ENCODE measurements around the gene COG1. TPM values are rescaled to one million over a fixed set of nuclear protein-coding genes. Genes with fewer than 3 reads are reported as not detected.

COG1 gene
- total RNA-seq, 2 experiments from 2014 or later = 29.2 to 32.5 TPM

GRCh38 chr17:73255671-73256181, 62.9 kb downstream of the COG1 start:
- Mint-ChIP-seq H3K36me3 (ENCODE audit: low read depth) (no peaks in the 10 kb centered on the region), H3K27ac (no peak overlapping the region), H3K9me3 (no peaks in the 10 kb centered on the region), H3K4me3 (no peak overlapping the region), H3K4me1 (peaks cover 3% of the 10 kb centered on the region), H3K27me3 (no peaks in the 10 kb centered on the region)
- DNase-seq = peak; percentile 54
- POLR2A ChIA-PET = no interaction called here
- CTCF ChIA-PET = interaction anchor here (0.6 to 4.3 kb wide), 7 partner anchors 10 to 121 kb away, joined by 3 to 27 read pairs (median 3); no protein-coding TSS in a partner anchor

GRCh38 chr17:73256220-73256619, 63.4 kb downstream of the COG1 start:
- Mint-ChIP-seq H3K36me3 (ENCODE audit: low read depth) (no peaks in the 10 kb centered on the region), H3K27ac (no peak overlapping the region), H3K9me3 (no peaks in the 10 kb centered on the region), H3K4me1 (peaks cover 3% of the 10 kb centered on the region), H3K4me3 (no peak overlapping the region), H3K27me3 (no peaks in the 10 kb centered on the region)
- ChIA-PET CTCF (interaction anchor here (0.5 to 4.3 kb wide), 4 partner anchors 13 to 114 kb away, joined by 3 to 27 read pairs (median 4); no protein-coding TSS in a partner anchor), POLR2A (no interaction called here)
- no peak for DNase-seq

- Mint-ChIP-seq H3K27me3 (no peaks in the 10 kb centered on the region), H3K36me3 (ENCODE audit: low read depth) (no peaks in the 10 kb centered on the region), H3K27ac (no peak overlapping the region), H3K9me3 (no peaks in the 10 kb centered on the region), H3K4me3 (no peak overlapping the region), H3K4me1 (peaks cover 3% of the 10 kb centered on the region)
- POLR2A ChIA-PET = no interaction called here
- CTCF ChIA-PET = interaction anchor here (0.9 to 1.2 kb wide), 2 partner anchors 90 to 112 kb away, joined by 3 to 4 read pairs; no protein-coding TSS in a partner anchor
- DNase-seq = no peak
These were observed 64.7 kb downstream of the COG1 start for GRCh38 chr17:73257516-73257915.

Other genes with a start within 250 kb of the COG1 start
- gene SLC39A11, start 100.4 kb upstream of the COG1 start, total RNA-seq = 10 to 100 TPM; 19.5 to 23.4 TPM
- gene SSTR2, start 28.0 kb upstream of the COG1 start, total RNA-seq = not detected
- not detected for gene CPSF4L, start 68.8 kb downstream of the COG1 start, total RNA-seq
- 1 to 10 TPM; 1.7 to 2.1 TPM for gene CDC42EP4, start 118.9 kb downstream of the COG1 start, total RNA-seq

Data from activated CD4-positive, alpha-beta T cell treated with anti-CD3 and anti-CD28 coated beads, Interleukin-2, amount 10 ng/mL, durations not matched to agents 7 days and 5 days (primary cell).